ENCODE data around the gene NAB2. TPM values are rescaled to one million over a fixed set of nuclear protein-coding genes. Genes with fewer than 3 reads are reported as not detected.

Gene NAB2
- polyA plus RNA-seq, 1 donor (not counting 4 experiments of a cell fraction or from before 2014, with no cell fraction given): 22.0 TPM

- Histone ChIP-seq H3K9me1 (ENCODE audit: control insufficient read depth, extremely low read depth, insufficient read depth, low read length) (no peaks in the 10 kb centered on the region), H3K36me3 (ENCODE audit: control insufficient read depth in 2 of 2, extremely low read depth in 1 of 2, insufficient read depth in 2 of 2, low read length in 2 of 2) (peaks cover 0 to 5% of the 10 kb centered on the region in 2 experiments), H3K9ac (ENCODE audit: control insufficient read depth, extremely low read depth, insufficient read depth, low read length) (no peak overlapping the region), H4K20me1 (ENCODE audit: control insufficient read depth, extremely low read depth, insufficient read depth, low read length) (no peaks in the 10 kb centered on the region), H3K79me2 (ENCODE audit: control insufficient read depth, insufficient read depth, low read length) (no peaks in the 10 kb centered on the region), H3K27me3 (ENCODE audit: control insufficient read depth, extremely low read depth, insufficient read depth, low read length) (no peaks in the 10 kb centered on the region), H3K4me1 (ENCODE audit: control insufficient read depth, extremely low read depth, insufficient read depth, low read length) (peaks cover 6% of the 10 kb centered on the region), H3K9me3 (ENCODE audit: control insufficient read depth, low read depth, low read length) (no peaks in the 10 kb centered on the region), H3K4me3 (ENCODE audit: control insufficient read depth in 2 of 3, extremely low read depth in 1 of 3, insufficient read depth in 2 of 3, low read depth in 1 of 3, low read length in 3 of 3) (no peak overlapping the region), H3K4me2 (ENCODE audit: control insufficient read depth, extremely low read depth, insufficient read depth, low read depth, low read length) (no peak overlapping the region), H3K27ac (ENCODE audit: control insufficient read depth, insufficient read depth, low read length) (no peak overlapping the region), H2AFZ (ENCODE audit: control insufficient read depth, low read length) (no peak overlapping the region)
- dilution Hi-C loops (cut with MboI; ENCODE audit: extremely low pct_ligation_motif_present, low sequenced_read_pairs): loop anchor here (5.0 kb wide), 1 partner anchor 38 kb away; no protein-coding TSS in a partner anchor
- DNase-seq (ENCODE audit: low read depth, low spot score) (no peak), FAIRE-seq (no peak)
- TF ChIP-seq CTCF (optimal IDR thresholded peaks at IDR 0.05 in 1 of 3, IDR thresholded peaks at IDR 0.05 in 1 of 3, conservative IDR thresholded peaks at IDR 0.05 in 1 of 3; ENCODE audit: extremely low read depth in 1 of 3, insufficient read depth in 2 of 3, low read length in 3 of 3) (no peak), EZH2 (IDR thresholded peaks at IDR 0.05; ENCODE audit: low read length) (no peak)
Measured at GRCh38 chr12:57133916-57134315, 45.0 kb downstream of the NAB2 start.

- H3K27me3 ChIP-seq (ENCODE audit: control insufficient read depth, extremely low read depth, insufficient read depth, low read length): no peaks in the 10 kb centered on the region
- TF ChIP-seq CTCF (optimal IDR thresholded peaks at IDR 0.05 in 1 of 3, IDR thresholded peaks at IDR 0.05 in 1 of 3, conservative IDR thresholded peaks at IDR 0.05 in 1 of 3; ENCODE audit: extremely low read depth in 1 of 3, insufficient read depth in 2 of 3, low read length in 3 of 3) (no peak), EZH2 (IDR thresholded peaks at IDR 0.05; ENCODE audit: low read length) (no peak)
- DNase-seq (ENCODE audit: low read depth, low spot score): no peak
- dilution Hi-C loops (cut with MboI; ENCODE audit: extremely low pct_ligation_motif_present, low sequenced_read_pairs): loop anchor here (5.0 kb wide), 1 partner anchor 37 kb away; no protein-coding TSS in a partner anchor
- no peak overlapping the region for H3K4me2 ChIP-seq (ENCODE audit: control insufficient read depth, extremely low read depth, insufficient read depth, low read depth, low read length)
- H2AFZ ChIP-seq (ENCODE audit: control insufficient read depth, low read length): no peak overlapping the region
- no peaks in the 10 kb centered on the region for H3K9me3 ChIP-seq (ENCODE audit: control insufficient read depth, low read depth, low read length)
- no peak for FAIRE-seq
- H3K79me2 ChIP-seq (ENCODE audit: control insufficient read depth, insufficient read depth, low read length): no peaks in the 10 kb centered on the region
- no peaks in the 10 kb centered on the region for H3K9me1 ChIP-seq (ENCODE audit: control insufficient read depth, extremely low read depth, insufficient read depth, low read length)
- peaks cover 1% of the 10 kb centered on the region for H3K4me1 ChIP-seq (ENCODE audit: control insufficient read depth, extremely low read depth, insufficient read depth, low read length)
- no peak overlapping the region for H3K4me3 ChIP-seq (ENCODE audit: control insufficient read depth in 2 of 3, extremely low read depth in 1 of 3, insufficient read depth in 2 of 3, low read depth in 1 of 3, low read length in 3 of 3)
- peaks cover 2 to 5% of the 10 kb centered on the region in 2 experiments for H3K36me3 ChIP-seq (ENCODE audit: control insufficient read depth in 2 of 2, extremely low read depth in 1 of 2, insufficient read depth in 2 of 2, low read length in 2 of 2)
- no peaks in the 10 kb centered on the region for H4K20me1 ChIP-seq (ENCODE audit: control insufficient read depth, extremely low read depth, insufficient read depth, low read length)
- no peak overlapping the region for H3K9ac ChIP-seq (ENCODE audit: control insufficient read depth, extremely low read depth, insufficient read depth, low read length)
- H3K27ac ChIP-seq (ENCODE audit: control insufficient read depth, insufficient read depth, low read length): no peak overlapping the region
Measured at GRCh38 chr12:57134949-57135348, 46.0 kb downstream of the NAB2 start.

Measured in keratinocyte (primary cell).